GM06990 (cell line): ENCODE measurements around the gene ZFHX3.

Experiments used
- DNase-seq: peaks from one replicate; pipeline ENCODE4 v3.0.0-alpha.2; 2011; ENCODE audit not compliant: insufficient read length; ENCODE audit errors: extremely low read depth
- H3K27me3 ChIP-seq: replicated peaks from 2 replicates; pipeline ENCODE4 v1.6.0; 2011; ENCODE audit warnings: low read length; ENCODE audit not compliant: control insufficient read depth, insufficient read depth
- H3K36me3 ChIP-seq: 2 replicates; pipeline ENCODE4 v1.5.1; 2011; ENCODE audit warnings: low read length; ENCODE audit not compliant: control insufficient read depth, insufficient read depth
- H3K4me3 ChIP-seq: replicated peaks from 2 replicates; pipeline ENCODE4 v1.5.1; 2011; ENCODE audit warnings: low read depth, mild to moderate bottlenecking, control low read depth, low read length
- CTCF ChIP-seq: IDR thresholded peaks from 2 replicates; pipeline ENCODE4 v1.5.1; 2011; ENCODE audit warnings: low read length, control low read depth, mild to moderate bottlenecking, inconsistent platforms; ENCODE audit not compliant: insufficient read depth, poor library complexity, severe bottlenecking

The ZFHX3 gene

GRCh38 chr16:73040735-73041402 is 7.1 kb downstream of the ZFHX3 start:
- no peak for DNase-seq
- no peak for TF ChIP-seq CTCF
- Histone ChIP-seq H3K4me3 (no peak overlapping the region), H3K36me3 (no peaks in the 10 kb centered on the region), H3K27me3 (no peaks in the 10 kb centered on the region)

DNA sequence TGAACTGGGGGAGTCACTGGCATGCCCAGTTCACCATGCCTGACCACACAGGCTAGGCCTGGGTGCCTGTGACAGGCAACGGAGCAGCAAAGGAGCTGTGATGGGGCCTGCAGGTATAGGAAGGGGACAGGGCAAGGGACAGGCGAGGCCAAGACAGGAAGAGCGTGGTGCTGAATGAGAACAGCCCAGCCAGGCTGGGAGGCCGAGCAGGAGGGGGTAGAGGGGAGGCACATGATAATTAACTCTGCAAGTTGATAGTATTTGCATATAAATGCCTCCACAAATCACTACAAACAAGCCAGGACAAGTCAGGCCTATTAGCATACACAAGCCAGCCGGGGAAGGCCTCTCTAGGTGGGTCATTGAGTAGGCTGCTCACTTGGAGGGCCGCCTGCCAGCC is 7.8 kb downstream of the ZFHX3 start:
- no peak for DNase-seq

GRCh38 chr16:73037845-73038570 is 9.9 kb downstream of the ZFHX3 start:
- no peak for TF ChIP-seq CTCF
- no peaks in the 10 kb centered on the region for H3K27me3 ChIP-seq
- DNase-seq: no peak
- H3K36me3 ChIP-seq: no peaks in the 10 kb centered on the region
- no peak overlapping the region for H3K4me3 ChIP-seq

More for the DNA sequence above, 7.8 kb downstream of the ZFHX3 start:
- H3K4me3 ChIP-seq: no peak overlapping the region
- no peak for TF ChIP-seq CTCF
- H3K36me3 ChIP-seq: no peaks in the 10 kb centered on the region
- no peaks in the 10 kb centered on the region for H3K27me3 ChIP-seq

- DNase-seq: no peak
- Histone ChIP-seq H3K4me3 (0 out of 2 replicates have a peak overlapping the region, but pooled peaks have one; percentile 1), H3K36me3 (no peaks in the 10 kb centered on the region), H3K27me3 (no peaks in the 10 kb centered on the region)
- TF ChIP-seq CTCF: no peak
Measured at GRCh38 chr16:73037331-73037745, 10.6 kb downstream of the ZFHX3 start.

DNA sequence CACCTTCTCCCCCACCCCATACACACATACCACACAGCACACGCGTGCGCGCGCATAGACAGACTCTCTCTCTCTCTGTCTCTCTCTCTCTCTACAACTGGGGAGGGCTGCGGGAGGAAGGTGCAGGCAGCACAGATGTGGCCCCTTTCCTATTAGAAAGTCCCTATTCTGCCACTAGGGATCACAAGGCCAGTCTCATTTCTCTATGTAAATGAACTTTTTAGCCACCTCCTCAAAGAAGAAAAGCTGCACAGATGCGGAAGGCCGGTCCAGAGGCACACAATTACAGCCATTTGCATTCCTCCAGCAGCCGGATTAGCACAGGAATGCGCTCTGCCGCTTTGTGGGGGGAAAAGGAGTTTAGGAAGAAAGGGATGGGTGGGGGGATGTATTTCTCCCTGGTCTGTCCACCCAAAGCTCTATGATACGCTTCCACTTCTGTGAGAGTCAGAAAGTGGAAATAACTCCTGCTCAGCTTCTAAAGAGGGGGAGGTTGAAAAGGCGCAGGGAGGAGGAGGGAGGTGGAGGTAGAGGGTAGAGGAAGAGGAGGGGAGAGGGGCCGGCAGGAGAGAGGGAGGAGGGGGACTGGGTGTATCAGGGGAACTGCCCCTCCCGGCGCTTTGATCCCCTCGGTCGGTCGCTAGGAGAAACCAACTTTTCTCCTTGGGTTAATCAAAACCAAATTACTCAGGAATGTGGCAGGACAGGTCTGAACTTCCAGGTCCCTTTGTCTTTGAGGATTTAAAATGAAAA is 11.7 kb downstream of the ZFHX3 start:
- Histone ChIP-seq H3K27me3 (no peaks in the 10 kb centered on the region), H3K4me3 (peak overlapping the region; percentile 57), H3K36me3 (no peaks in the 10 kb centered on the region)
- DNase-seq: peak; percentile 59
- TF ChIP-seq CTCF: no peak
